GM10266 (cell line): ENCODE data around the gene ARAF.

Experiments
- DNase-seq: peaks from one replicate; pipeline ENCODE4 v3.0.0; 2012; ENCODE audit errors: extremely low spot score
- CTCF ChIP-seq: IDR thresholded peaks from 2 replicates; pipeline ENCODE4 v1.5.1; 2012; ENCODE audit warnings: mild to moderate bottlenecking, low read depth; ENCODE audit not compliant: control insufficient read depth, insufficient read depth; ENCODE audit errors: missing control alignments

Gene ARAF

GRCh38 chrX:47581731-47582647 is 21.0 kb downstream of the ARAF start, which contains the start of gene TIMP1:
TSS of gene TIMP1 (plus strand) at chrX:47582436. CDS start at chrX:47583416, 980 bp downstream.
- DNase-seq = peak; percentile 80
- no peak for TF ChIP-seq CTCF

- no peak for DNase-seq
- TF ChIP-seq CTCF = no peak
Observed at GRCh38 chrX:47583240-47583861, 22.3 kb downstream of the ARAF start.

GRCh38 chrX:47584714-47585113 is 23.7 kb downstream of the ARAF start:
- TF ChIP-seq CTCF = no peak
- no peak for DNase-seq

- DNase-seq = no peak
- no peak for TF ChIP-seq CTCF
Observed at GRCh38 chrX:47585273-47585672, 24.3 kb downstream of the ARAF start.

GRCh38 chrX:47586043-47586787 is 25.2 kb downstream of the ARAF start:
- DNase-seq = no peak
- no peak for TF ChIP-seq CTCF

- DNase-seq = no peak
- TF ChIP-seq CTCF = no peak
Observed at GRCh38 chrX:47587091-47587891, 26.3 kb downstream of the ARAF start.
